CD14-positive monocyte (primary cell): ENCODE results near the gene LIN9. TPM values are rescaled to one million over a fixed set of nuclear protein-coding genes. Genes with fewer than 3 reads are reported as not detected.

Experiments used
- DNase-seq, 3 donors: peaks; one replicate each; pipeline ENCODE4 v3.0.0-alpha.2; 2011 to 2022
- H2AFZ ChIP-seq: 2 replicates; pipeline ENCODE4 v1.6.0; 2012; ENCODE audit warnings: mild to moderate bottlenecking, low read depth, low read length, inconsistent platforms; ENCODE audit not compliant: insufficient read depth, poor library complexity, severe bottlenecking
- H3K27ac ChIP-seq, 2 donors: 1 replicate in 1 of 2; 2 replicates in 1 of 2; pipeline ENCODE4 v1.5.1; 2012 to 2013; ENCODE audit warnings: low read length in 2 of 2, control low read depth in 1 of 2, inconsistent platforms in 1 of 2, low read depth in 1 of 2, mild to moderate bottlenecking in 1 of 2
- H3K27me3 ChIP-seq, 2 donors: one replicate each; pipeline versions ENCODE4 v1.6.0 to v1.6.1; 2011 to 2013; ENCODE audit warnings: low read length in 2 of 2; ENCODE audit not compliant: control insufficient read depth in 2 of 2, insufficient read depth in 2 of 2
- H3K36me3 ChIP-seq, 2 donors: replicated peaks in 1 of 2; 1 replicate in 1 of 2; 2 replicates in 1 of 2; pipeline versions ENCODE4 v1.5.1 to v1.6.1; 2012 to 2013; ENCODE audit warnings: low read length in 2 of 2, control low read depth in 1 of 2, inconsistent platforms in 1 of 2, mild to moderate bottlenecking in 1 of 2; ENCODE audit not compliant: insufficient read depth in 2 of 2, control insufficient read depth in 1 of 2
- H3K4me1 ChIP-seq, 2 donors: 1 replicate in 1 of 2; 2 replicates in 1 of 2; pipeline versions ENCODE4 v1.5.1 to v1.6.1; 2012 to 2013; ENCODE audit warnings: low read length in 2 of 2, control low read depth in 1 of 2, inconsistent platforms in 1 of 2, mild to moderate bottlenecking in 1 of 2, moderate library complexity in 1 of 2; ENCODE audit not compliant: insufficient read depth in 2 of 2, control insufficient read depth in 1 of 2
- H3K4me2 ChIP-seq: replicated peaks from 2 replicates; pipeline ENCODE3; 2012; ENCODE audit warnings: low read length, moderate library complexity, mild to moderate bottlenecking; ENCODE audit not compliant: poor library complexity, severe bottlenecking; ENCODE audit errors: extremely low read depth
- H3K4me3 ChIP-seq, 3 experiments: fragments of 200-600 bp in 1 of 3; sonication (generic) in 1 of 3; replicated peaks in 1 of 3; 1 replicate in 2 of 3; 2 replicates in 1 of 3; pipeline ENCODE4 v1.5.1; 2011 to 2013; ENCODE audit warnings: low read length in 3 of 3, mild to moderate bottlenecking in 3 of 3, control low read depth in 2 of 3, low read depth in 2 of 3, inconsistent platforms in 1 of 3, moderate library complexity in 1 of 3
- H3K79me2 ChIP-seq: 2 replicates; pipeline ENCODE4 v1.6.0; 2012; ENCODE audit warnings: mild to moderate bottlenecking, control low read depth, inconsistent platforms, low read length, moderate library complexity; ENCODE audit not compliant: insufficient read depth
- H3K9ac ChIP-seq: 2 replicates; pipeline ENCODE4 v1.6.0; 2017; ENCODE audit warnings: low read length, mild to moderate bottlenecking; ENCODE audit not compliant: insufficient read depth, poor library complexity, severe bottlenecking
- H3K9me3 ChIP-seq, 2 donors: replicated peaks in 1 of 2; 1 replicate in 1 of 2; 2 replicates in 1 of 2; pipeline versions ENCODE4 v1.5.1 to v1.6.1; 2012 to 2013; ENCODE audit warnings: low read length in 2 of 2, control low read depth in 1 of 2; ENCODE audit not compliant: control insufficient read depth in 1 of 2, insufficient read depth in 1 of 2
- H4K20me1 ChIP-seq: 2 replicates; pipeline ENCODE4 v1.6.0; 2012; ENCODE audit warnings: mild to moderate bottlenecking, low read length, control low read depth, moderate library complexity; ENCODE audit not compliant: insufficient read depth
- H3K27ac Mint-ChIP-seq, 7 donors: one replicate each; pipeline ENCODE4 v1.8.0; 2020; ENCODE audit warnings: mild to moderate bottlenecking in 7 of 7, mixed read lengths in 7 of 7, moderate library complexity in 6 of 7, inconsistent platforms in 2 of 7
- H3K27me3 Mint-ChIP-seq, 3 donors: one replicate each; pipeline ENCODE4 v1.8.0; 2021 to 2022; ENCODE audit warnings: low read depth in 3 of 3, mild to moderate bottlenecking in 3 of 3, mixed read lengths in 3 of 3, moderate library complexity in 3 of 3, inconsistent platforms in 1 of 3
- H3K36me3 Mint-ChIP-seq, 2 donors: one replicate each; pipeline ENCODE4 v1.8.0; 2020; ENCODE audit warnings: mixed read lengths in 2 of 2, inconsistent platforms in 1 of 2, mild to moderate bottlenecking in 1 of 2
- H3K4me1 Mint-ChIP-seq: one replicate; pipeline ENCODE4 v1.8.0; 2020; ENCODE audit warnings: mild to moderate bottlenecking, mixed read lengths
- H3K4me3 Mint-ChIP-seq, 2 donors: one replicate each; pipeline ENCODE4 v1.8.0; 2020; ENCODE audit warnings: mild to moderate bottlenecking in 2 of 2, mixed read lengths in 2 of 2, moderate library complexity in 1 of 2
- H3K9me3 Mint-ChIP-seq, 7 donors: one replicate each; pipeline ENCODE4 v1.8.0; 2020 to 2022; ENCODE audit warnings: mixed read lengths in 7 of 7, mild to moderate bottlenecking in 6 of 7, moderate library complexity in 6 of 7, inconsistent platforms in 2 of 7
- CTCF ChIP-seq: fragments of 200-600 bp; IDR thresholded peaks from one replicate; pipeline ENCODE4 v1.8.0; 2022; ENCODE audit warnings: antibody characterized with exemption, mild to moderate bottlenecking
- WGBS: methylation state at CpG from one replicate; pipeline ENCODE4 v1.1.5; 2013; ENCODE audit warnings: missing lambda C conversion rate; ENCODE audit not compliant: insufficient coverage; 5-methylcytosine and 5-hydroxymethylcytosine counted together
- intact Hi-C, 2 donors: fragments of 100-400 bp; cut with micrococcal nuclease; formaldehyde crosslinking; loops; one replicate each; pipeline versions ENCODE4 v1.15.0 to v1.15.1; 2023
- polyA plus RNA-seq, 3 donors: library from polyadenylated mRNA; depleted of rRNA in 1 of 3; unstranded in 2 of 3; stranded (reverse) in 1 of 3; fragments of 300-500 nt in 2 of 3; fragments of >200 nt in 1 of 3; fragmentation: Illumina TruSeq in 2 of 3; gene quantifications; 1 replicate in 2 of 3; 2 replicates in 1 of 3; pipeline ENCODE4 v1.2.3, GENCODE V29; 2012 to 2021

The LIN9 gene
- polyA plus RNA-seq, 3 donors: 0.56 to 1.3 (median 0.76) TPM

GRCh38 chr1:226185141-226186036, 123.6 kb downstream of the LIN9 start:
- Mint-ChIP-seq H3K4me3 (peak overlapping the region; percentile 81 to 90), H3K36me3 (peaks cover 5 to 17% of the 10 kb centered on the region in 2 donors), H3K27ac (peak overlapping the region; percentile 87 to 94 (median 92)), H3K4me1 (peaks cover 36% of the 10 kb centered on the region), H3K27me3 (no peaks in the 10 kb centered on the region), H3K9me3 (peaks cover 0 to 2% (median 0%) of the 10 kb centered on the region in 7 donors)
- Histone ChIP-seq H3K27ac (peak overlapping the region; percentile 72 to 91), H3K9me3 (no peaks in the 10 kb centered on the region), H2AFZ (peak overlapping the region; percentile 99), H3K4me1 (peaks cover 36 to 41% of the 10 kb centered on the region in 2 donors), H4K20me1 (peaks cover 34% of the 10 kb centered on the region), H3K79me2 (peaks cover 66% of the 10 kb centered on the region), H3K36me3 (peaks cover 0 to 3% of the 10 kb centered on the region in 2 donors), H3K9ac (peak overlapping the region; percentile 96), H3K27me3 (no peaks in the 10 kb centered on the region), H3K4me3 (peak overlapping the region; percentile 85 to 89 (median 88)), H3K4me2 (peak overlapping the region; percentile 91)
- intact Hi-C loops: loop anchor here in 1 of 2 donors (10.0 kb wide), 1 partner anchor 121 kb away; the partner anchor contains the start of gene H3-3A
- DNase-seq: peak in 2 of 3 donors; percentile 17 to 60
- no peak for TF ChIP-seq CTCF
- 52% methylated on average over 5 of the region's 14 CpGs for WGBS

GRCh38 chr1:226181996-226182714, 126.8 kb downstream of the LIN9 start:
- WGBS: no CpG with 5 or more reads among the region's 14 CpGs
- H3K4me2 ChIP-seq: peak overlapping the region; percentile 59
- Mint-ChIP-seq H3K9me3 (peaks cover 0 to 3% (median 0%) of the 10 kb centered on the region in 7 donors), H3K27me3 (no peaks in the 10 kb centered on the region), H3K27ac (peak overlapping the region; percentile 81 to 97 (median 88)), H3K4me3 (peak overlapping the region; percentile 64 to 70), H3K36me3 (peaks cover 12 to 36% of the 10 kb centered on the region in 2 donors), H3K4me1 (peaks cover 35% of the 10 kb centered on the region)
- peaks cover 35 to 40% of the 10 kb centered on the region in 2 donors for H3K4me1 ChIP-seq
- peak overlapping the region; percentile 64 to 82 for H3K27ac ChIP-seq
- H3K27me3 ChIP-seq: no peaks in the 10 kb centered on the region
- peak; percentile 53 to 78 (median 72) for DNase-seq
- H3K4me3 ChIP-seq: peak overlapping the region in 1 of 3 experiments; percentile 63
- intact Hi-C loops: loop anchor here in 1 of 2 donors (10.0 kb wide), 1 partner anchor 117 kb away; the partner anchor contains the start of gene H3-3A
- H3K9ac ChIP-seq: no peak overlapping the region
- H3K36me3 ChIP-seq: peaks cover 0 to 5% of the 10 kb centered on the region in 2 donors
- H4K20me1 ChIP-seq: peaks cover 66% of the 10 kb centered on the region
- H3K9me3 ChIP-seq: no peaks in the 10 kb centered on the region
- peak; percentile 71 for TF ChIP-seq CTCF
- peaks cover 98% of the 10 kb centered on the region for H3K79me2 ChIP-seq
- no peak overlapping the region for H2AFZ ChIP-seq
